GM23338 (cell line): ENCODE data around the gene CISD1. TPM values are rescaled to one million over a fixed set of nuclear protein-coding genes. Genes with fewer than 3 reads are reported as not detected.

Experiments
- ATAC-seq: fragments of 200-7000 bp; cut with Tn5 transposase; 3 replicates; pipeline ENCODE4 v1.9.1; 2020
- DNase-seq: peaks from one replicate; pipeline ENCODE4 v3.0.0-alpha.2; 2015; ENCODE audit warnings: low spot score
- H2AFZ ChIP-seq: fragments of 200-600 bp; sonication (generic); 2 replicates; pipeline ENCODE4 v1.8.0; 2016; ENCODE audit warnings: antibody characterized with exemption, mild to moderate bottlenecking, moderate library complexity
- H3F3A ChIP-seq: fragments of 200-600 bp; sonication (generic); replicated peaks from 2 replicates; pipeline ENCODE4 v1.8.0; 2017; ENCODE audit warnings: antibody characterized with exemption, mixed run types, low read depth
- H3K27ac ChIP-seq: fragments of 200-600 bp; sonication (generic); 2 replicates; pipeline ENCODE4 v1.6.1; 2016; ENCODE audit warnings: low read depth
- H3K27me3 ChIP-seq: fragments of 200-600 bp; sonication (generic); 2 replicates; pipeline ENCODE4 v1.8.0; 2016; ENCODE audit warnings: mild to moderate bottlenecking, mixed run types, moderate library complexity; ENCODE audit not compliant: insufficient read depth
- H3K36me3 ChIP-seq: fragments of 200-600 bp; sonication (generic); 2 replicates; pipeline ENCODE4 v1.8.0; 2016; ENCODE audit warnings: mild to moderate bottlenecking; ENCODE audit not compliant: insufficient read depth
- H3K4me1 ChIP-seq: fragments of 200-600 bp; sonication (generic); 2 replicates; pipeline ENCODE4 v1.8.0; 2016; ENCODE audit warnings: mild to moderate bottlenecking, moderate library complexity; ENCODE audit not compliant: insufficient read depth
- H3K4me2 ChIP-seq: fragments of 200-600 bp; sonication (generic); 2 replicates; pipeline ENCODE4 v1.7.1; 2017; ENCODE audit warnings: mixed run types
- H3K4me3 ChIP-seq: fragments of 200-600 bp; sonication (generic); 2 replicates; pipeline ENCODE4 v1.6.1; 2016; ENCODE audit warnings: mixed run types
- H3K79me2 ChIP-seq: fragments of 200-600 bp; sonication (generic); replicated peaks from 2 replicates; pipeline ENCODE4 v1.8.0; 2017; ENCODE audit warnings: mild to moderate bottlenecking; ENCODE audit not compliant: insufficient read depth
- H3K9me2 ChIP-seq: fragments of 200-600 bp; sonication (generic); 2 replicates; pipeline ENCODE4 v1.8.0; 2017; ENCODE audit not compliant: insufficient read depth
- H4K20me1 ChIP-seq: fragments of 200-600 bp; sonication (generic); replicated peaks from 2 replicates; pipeline ENCODE4 v1.8.0; 2017; ENCODE audit warnings: mild to moderate bottlenecking; ENCODE audit not compliant: insufficient read depth
- H3K27ac Mint-ChIP-seq: 2 replicates; pipeline ENCODE4 v1.8.0; 2020; ENCODE audit warnings: inconsistent platforms, mild to moderate bottlenecking, moderate library complexity, mixed read lengths
- H3K27me3 Mint-ChIP-seq: 3 replicates; pipeline ENCODE4 v1.8.0; 2022; ENCODE audit warnings: low read depth, mild to moderate bottlenecking, moderate library complexity, mixed read lengths, inconsistent platforms; ENCODE audit not compliant: insufficient read depth, poor library complexity
- H3K36me3 Mint-ChIP-seq: 3 replicates; pipeline ENCODE4 v1.8.0; 2021; ENCODE audit warnings: low read depth, mild to moderate bottlenecking, inconsistent platforms, moderate library complexity, mixed read lengths
- H3K4me1 Mint-ChIP-seq: 3 replicates; pipeline ENCODE4 v1.8.0; 2020; ENCODE audit warnings: mild to moderate bottlenecking, inconsistent platforms, mixed read lengths
- H3K4me3 Mint-ChIP-seq: 3 replicates; pipeline ENCODE4 v1.8.0; 2021; ENCODE audit warnings: moderate library complexity, mild to moderate bottlenecking, inconsistent platforms, mixed read lengths
- H3K9me3 Mint-ChIP-seq: 3 replicates; pipeline ENCODE4 v1.8.0; 2020; ENCODE audit warnings: moderate library complexity, mild to moderate bottlenecking, inconsistent platforms, mixed read lengths
- EZH2 ChIP-seq: fragments of 200-600 bp; sonication (generic); IDR thresholded peaks from one replicate; pipeline ENCODE4 v1.8.0; 2017; ENCODE audit warnings: antibody characterized with exemption, mild to moderate bottlenecking, low read depth; ENCODE audit not compliant: unreplicated experiment
- JUNB ChIP-seq: IDR thresholded peaks from one replicate; pipeline ENCODE4 v1.6.1; 2016; ENCODE audit warnings: antibody characterized with exemption; ENCODE audit not compliant: unreplicated experiment
- POLR2AphosphoS5 ChIP-seq: IDR thresholded peaks from 2 replicates; pipeline ENCODE4 v1.6.1; 2016; ENCODE audit warnings: antibody characterized with exemption, low read depth
- STAT1 ChIP-seq: IDR thresholded peaks from one replicate; pipeline ENCODE4 v1.6.1; 2016; ENCODE audit warnings: antibody characterized with exemption; ENCODE audit not compliant: unreplicated experiment
- ZNF331 ChIP-seq: fragments of 250-450 bp; sonication (Bioruptor Pico); IDR thresholded peaks from 2 replicates; pipeline ENCODE4 v1.5.0; 2020; ENCODE audit warnings: low read depth, mild to moderate bottlenecking, moderate library complexity
- polyA plus RNA-seq: library from polyadenylated mRNA; unstranded; fragments of >200 nt; fragmentation: Nextera tagmentation; extraction: Ambion mirVana; gene quantifications from 2 replicates; pipeline ENCODE4 v1.2.1, GENCODE V29; 2016
- total RNA-seq: library from RNA; depleted of rRNA; stranded (reverse); fragments of >200 nt; shearing (Covaris generic); gene quantifications from 2 replicates; pipeline ENCODE4 v1.2.3, GENCODE V29; 2014
- TF ChIP-seq, protein P1 (sequence below): IDR thresholded peaks from one replicate; pipeline ENCODE4 v1.6.1; 2018; ENCODE audit warnings: antibody characterized with exemption; ENCODE audit not compliant: unreplicated experiment
- TF ChIP-seq, protein P2 (sequence below), 2 experiments: fragments of 200-600 bp in 1 of 2; sonication (generic) in 1 of 2; conservative IDR thresholded peaks; 2 replicates each; pipeline versions ENCODE4 v1.5.1 to v1.6.1; 2016 to 2017; ENCODE audit warnings: antibody characterized with exemption in 2 of 2, low read depth in 2 of 2, mild to moderate bottlenecking in 2 of 2, moderate library complexity in 1 of 2

Gene CISD1
- total and polyA plus RNA-seq, 2 experiments from 2014 or later: 19.9 to 99.9 TPM

DNA sequence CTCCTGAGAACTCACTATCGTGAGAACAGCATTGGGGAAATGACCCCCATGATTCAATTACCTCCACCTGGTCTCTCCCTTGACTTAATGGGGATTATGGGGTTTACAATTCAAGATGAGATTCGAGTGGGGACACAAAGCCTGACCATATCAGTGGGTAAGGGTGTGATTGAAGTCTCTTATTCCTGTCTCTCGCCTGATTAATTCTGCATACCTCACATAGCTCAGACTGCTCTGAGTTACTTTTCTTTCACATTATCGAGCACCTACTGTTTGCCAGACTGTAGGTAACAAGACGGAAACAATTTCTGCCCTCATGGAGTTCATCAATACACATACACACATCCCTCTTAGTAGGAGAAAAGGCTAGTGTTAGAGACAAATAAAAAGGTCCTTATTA lies 25.0 kb downstream of the CISD1 start:
- no peak overlapping the region for H2AFZ ChIP-seq
- no peaks in the 10 kb centered on the region for H3F3A ChIP-seq
- ATAC-seq (no peak; the same call in 2 of the 3 replicates), DNase-seq (no peak)
- H3K27me3 Mint-ChIP-seq: no peaks in the 10 kb centered on the region
- H3K9me3 Mint-ChIP-seq: no peaks in the 10 kb centered on the region; the same call in 2 of the 3 replicates
- TF ChIP-seq, protein P1, sequence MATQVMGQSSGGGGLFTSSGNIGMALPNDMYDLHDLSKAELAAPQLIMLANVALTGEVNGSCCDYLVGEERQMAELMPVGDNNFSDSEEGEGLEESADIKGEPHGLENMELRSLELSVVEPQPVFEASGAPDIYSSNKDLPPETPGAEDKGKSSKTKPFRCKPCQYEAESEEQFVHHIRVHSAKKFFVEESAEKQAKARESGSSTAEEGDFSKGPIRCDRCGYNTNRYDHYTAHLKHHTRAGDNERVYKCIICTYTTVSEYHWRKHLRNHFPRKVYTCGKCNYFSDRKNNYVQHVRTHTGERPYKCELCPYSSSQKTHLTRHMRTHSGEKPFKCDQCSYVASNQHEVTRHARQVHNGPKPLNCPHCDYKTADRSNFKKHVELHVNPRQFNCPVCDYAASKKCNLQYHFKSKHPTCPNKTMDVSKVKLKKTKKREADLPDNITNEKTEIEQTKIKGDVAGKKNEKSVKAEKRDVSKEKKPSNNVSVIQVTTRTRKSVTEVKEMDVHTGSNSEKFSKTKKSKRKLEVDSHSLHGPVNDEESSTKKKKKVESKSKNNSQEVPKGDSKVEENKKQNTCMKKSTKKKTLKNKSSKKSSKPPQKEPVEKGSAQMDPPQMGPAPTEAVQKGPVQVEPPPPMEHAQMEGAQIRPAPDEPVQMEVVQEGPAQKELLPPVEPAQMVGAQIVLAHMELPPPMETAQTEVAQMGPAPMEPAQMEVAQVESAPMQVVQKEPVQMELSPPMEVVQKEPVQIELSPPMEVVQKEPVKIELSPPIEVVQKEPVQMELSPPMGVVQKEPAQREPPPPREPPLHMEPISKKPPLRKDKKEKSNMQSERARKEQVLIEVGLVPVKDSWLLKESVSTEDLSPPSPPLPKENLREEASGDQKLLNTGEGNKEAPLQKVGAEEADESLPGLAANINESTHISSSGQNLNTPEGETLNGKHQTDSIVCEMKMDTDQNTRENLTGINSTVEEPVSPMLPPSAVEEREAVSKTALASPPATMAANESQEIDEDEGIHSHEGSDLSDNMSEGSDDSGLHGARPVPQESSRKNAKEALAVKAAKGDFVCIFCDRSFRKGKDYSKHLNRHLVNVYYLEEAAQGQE: no peak
- TF ChIP-seq ZNF331 (CRISPR knock-in tag) (no peak), JUNB (no peak), EZH2 (no peak), STAT1 (no peak)
- H3K4me2 ChIP-seq: no peak overlapping the region
- H3K27ac Mint-ChIP-seq: no peak overlapping the region
- no peak overlapping the region for H3K27ac ChIP-seq
- no peaks in the 10 kb centered on the region for H3K36me3 Mint-ChIP-seq
- H3K27me3 ChIP-seq: no peaks in the 10 kb centered on the region
- H3K9me2 ChIP-seq: no peaks in the 10 kb centered on the region
- no peak overlapping the region for H3K4me3 Mint-ChIP-seq
- no peaks in the 10 kb centered on the region for H3K79me2 ChIP-seq
- H4K20me1 ChIP-seq: no peaks in the 10 kb centered on the region
- no peaks in the 10 kb centered on the region for H3K36me3 ChIP-seq
- H3K4me1 ChIP-seq: peaks cover 11% of the 10 kb centered on the region; the same call in 1 of the 2 replicates
- peaks cover 12% of the 10 kb centered on the region; the same call in 2 of the 3 replicates for H3K4me1 Mint-ChIP-seq
- H3K4me3 ChIP-seq: no peak overlapping the region

DNA sequence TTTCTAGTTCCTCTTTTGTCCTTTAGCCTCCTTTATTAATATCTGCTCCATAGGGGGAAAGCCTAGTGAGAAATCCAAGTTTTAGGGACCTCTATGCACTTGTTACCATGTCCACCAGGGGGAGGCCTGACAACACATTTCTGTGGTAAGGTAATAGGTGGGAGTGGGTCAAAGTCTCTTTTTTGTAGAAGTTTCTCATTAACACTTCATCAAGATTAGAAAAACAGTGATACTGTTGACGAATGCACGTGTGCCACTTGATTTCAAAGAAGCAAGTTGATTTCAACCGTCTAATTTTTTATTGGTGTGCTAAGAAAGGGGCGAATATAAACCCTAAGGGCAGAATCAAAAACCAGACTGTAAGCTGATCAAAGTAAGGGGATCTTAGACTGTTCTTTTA lies 30.6 kb downstream of the CISD1 start:
- H3F3A ChIP-seq: no peaks in the 10 kb centered on the region
- no peaks in the 10 kb centered on the region for H3K79me2 ChIP-seq
- peak; percentile 85 for DNase-seq
- H3K27me3 Mint-ChIP-seq: peaks cover 1% of the 10 kb centered on the region
- no peak overlapping the region for H3K27ac ChIP-seq
- TF ChIP-seq, protein P2, sequence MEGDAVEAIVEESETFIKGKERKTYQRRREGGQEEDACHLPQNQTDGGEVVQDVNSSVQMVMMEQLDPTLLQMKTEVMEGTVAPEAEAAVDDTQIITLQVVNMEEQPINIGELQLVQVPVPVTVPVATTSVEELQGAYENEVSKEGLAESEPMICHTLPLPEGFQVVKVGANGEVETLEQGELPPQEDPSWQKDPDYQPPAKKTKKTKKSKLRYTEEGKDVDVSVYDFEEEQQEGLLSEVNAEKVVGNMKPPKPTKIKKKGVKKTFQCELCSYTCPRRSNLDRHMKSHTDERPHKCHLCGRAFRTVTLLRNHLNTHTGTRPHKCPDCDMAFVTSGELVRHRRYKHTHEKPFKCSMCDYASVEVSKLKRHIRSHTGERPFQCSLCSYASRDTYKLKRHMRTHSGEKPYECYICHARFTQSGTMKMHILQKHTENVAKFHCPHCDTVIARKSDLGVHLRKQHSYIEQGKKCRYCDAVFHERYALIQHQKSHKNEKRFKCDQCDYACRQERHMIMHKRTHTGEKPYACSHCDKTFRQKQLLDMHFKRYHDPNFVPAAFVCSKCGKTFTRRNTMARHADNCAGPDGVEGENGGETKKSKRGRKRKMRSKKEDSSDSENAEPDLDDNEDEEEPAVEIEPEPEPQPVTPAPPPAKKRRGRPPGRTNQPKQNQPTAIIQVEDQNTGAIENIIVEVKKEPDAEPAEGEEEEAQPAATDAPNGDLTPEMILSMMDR (conservative IDR thresholded peaks at IDR 0.05; ENCODE audit: low read depth in 2 of 2): peak; percentile 91 to 98
- TF ChIP-seq POLR2AphosphoS5: no peak
- H3K27me3 ChIP-seq: no peaks in the 10 kb centered on the region
- peaks cover 13% of the 10 kb centered on the region for H3K4me1 ChIP-seq
- peaks cover 13% of the 10 kb centered on the region; the same call in 2 of the 3 replicates for H3K4me1 Mint-ChIP-seq
- H3K36me3 ChIP-seq: no peaks in the 10 kb centered on the region
- H3K36me3 Mint-ChIP-seq: no peaks in the 10 kb centered on the region
- H4K20me1 ChIP-seq: no peaks in the 10 kb centered on the region
- H3K9me3 Mint-ChIP-seq: no peaks in the 10 kb centered on the region; the same call in 2 of the 3 replicates
- no peaks in the 10 kb centered on the region for H3K9me2 ChIP-seq
- peak; percentile 92 for ATAC-seq
- H3K4me2 ChIP-seq: no peak overlapping the region
- no peak overlapping the region for H3K4me3 ChIP-seq
- H3K27ac Mint-ChIP-seq: peak overlapping the region; percentile 76; the same call in 1 of the 2 replicates
- H3K4me3 Mint-ChIP-seq: no peak overlapping the region
- no peak overlapping the region for H2AFZ ChIP-seq
